ENCODE data around the gene GIPC1.

The GIPC1 gene

GRCh38 chr19:14439014-14439413, 56.9 kb downstream of the GIPC1 start:
- in situ Hi-C loops (cut with HindIII; ENCODE audit: low sequenced_read_pairs): no loop called here

- in situ Hi-C loops (cut with HindIII; ENCODE audit: low sequenced_read_pairs): no loop called here
Measured at GRCh38 chr19:14437578-14438140, 58.3 kb downstream of the GIPC1 start.

GRCh38 chr19:14435320-14436050, 60.4 kb downstream of the GIPC1 start:
- in situ Hi-C loops (cut with HindIII; ENCODE audit: low sequenced_read_pairs): no loop called here

- in situ Hi-C loops (cut with HindIII; ENCODE audit: low sequenced_read_pairs): no loop called here
Measured at GRCh38 chr19:14434543-14435319, 61.2 kb downstream of the GIPC1 start.

- in situ Hi-C loops (cut with HindIII; ENCODE audit: low sequenced_read_pairs): no loop called here
Measured at GRCh38 chr19:14433554-14434501, 62.1 kb downstream of the GIPC1 start.

- in situ Hi-C loops (cut with HindIII; ENCODE audit: low sequenced_read_pairs): no loop called here
Measured at GRCh38 chr19:14432791-14433553, 63.0 kb downstream of the GIPC1 start, which contains the start of gene PKN1. PKN1 (plus strand) TSS chr19:14433306; CDS start chr19:14433522, 216 bp downstream.

- in situ Hi-C loops (cut with HindIII; ENCODE audit: low sequenced_read_pairs): no loop called here
Measured at GRCh38 chr19:14430712-14431111, 65.2 kb downstream of the GIPC1 start.

GRCh38 chr19:14428882-14429416, 67.0 kb downstream of the GIPC1 start:
- in situ Hi-C loops (cut with HindIII; ENCODE audit: low sequenced_read_pairs): no loop called here
